GM12891 (cell line): ENCODE data around the gene EBF3.

ENCODE experiments used
- DNase-seq: peaks from one replicate; pipeline ENCODE4 v3.0.0; 2011; ENCODE audit warnings: low spot score; ENCODE audit not compliant: insufficient read length
- FAIRE-seq: peaks from 2 replicates; lab custom pipeline; 2011; peaks lifted over from hg19 to GRCh38; lab: Jason Lieb, UNC
- PAX5 ChIP-seq: IDR thresholded peaks from 2 replicates; pipeline ENCODE4 v1.6.1; 2011; ENCODE audit warnings: low read length, moderate library complexity, mild to moderate bottlenecking; ENCODE audit not compliant: insufficient read depth, severe bottlenecking
- POLR2A ChIP-seq: IDR thresholded peaks from 2 replicates; pipeline ENCODE4 v1.6.1; 2011; ENCODE audit warnings: low read depth, low read length, control low read depth
- POLR2AphosphoS5 ChIP-seq: IDR thresholded peaks from 2 replicates; pipeline ENCODE4 v1.6.1; 2011; ENCODE audit warnings: low read depth, low read length, control low read depth
- POU2F2 ChIP-seq: IDR thresholded peaks from 2 replicates; pipeline ENCODE4 v1.6.1; 2011; ENCODE audit warnings: low read depth, mild to moderate bottlenecking, control low read depth, low read length, moderate library complexity
- SPI1 ChIP-seq: IDR thresholded peaks from 2 replicates; pipeline ENCODE4 v1.6.1; 2011; ENCODE audit warnings: low read depth, low read length, control low read depth
- TAF1 ChIP-seq: IDR thresholded peaks from 2 replicates; pipeline ENCODE4 v1.6.1; 2011; ENCODE audit warnings: low read depth, low read length, control low read depth

Gene EBF3

DNA sequence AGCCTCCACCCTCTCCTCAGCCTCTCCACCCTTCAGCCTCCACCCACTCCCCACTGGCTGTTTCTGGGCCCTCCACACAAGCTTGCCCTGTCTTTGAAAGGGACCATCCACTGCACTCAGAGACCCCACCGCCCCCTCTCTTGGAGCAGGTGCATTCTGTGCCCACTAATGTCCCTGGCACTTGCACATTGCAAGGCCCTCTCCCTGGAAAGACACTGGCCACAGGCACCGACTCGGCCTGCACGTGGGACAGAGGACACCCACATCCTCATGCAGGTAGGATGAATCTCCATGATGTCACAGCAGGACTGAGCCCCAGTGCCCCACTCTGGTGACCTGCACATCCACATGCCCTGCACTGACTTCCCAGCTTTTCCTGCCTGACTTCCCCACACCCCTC is 36.8 kb upstream of the EBF3 start:
- DNase-seq (no peak), FAIRE-seq (no peak)
- TF ChIP-seq SPI1 = no peak
- TF ChIP-seq POLR2AphosphoS5 = no peak
- no peak for TF ChIP-seq POLR2A
- no peak for TF ChIP-seq TAF1
- TF ChIP-seq POU2F2 = no peak
- no peak for TF ChIP-seq PAX5

DNA sequence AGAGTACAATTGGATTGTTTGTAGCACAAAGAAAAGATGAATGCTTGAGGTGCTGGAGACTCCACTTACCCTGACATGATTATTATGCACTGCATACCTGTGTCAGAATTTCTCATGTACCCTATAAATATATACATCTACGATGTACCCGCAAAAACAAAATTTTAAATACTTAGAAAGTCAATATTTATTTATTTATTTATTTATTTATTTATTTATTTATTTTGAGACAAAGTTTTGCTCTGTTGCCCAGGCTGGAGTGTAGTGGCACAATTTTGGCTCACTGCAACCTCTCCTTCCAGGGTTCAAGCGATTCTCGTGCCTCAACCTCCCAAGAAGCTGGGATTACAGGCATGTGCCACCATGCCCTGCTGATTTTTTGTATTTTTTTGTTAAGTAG is 35.1 kb upstream of the EBF3 start:
- FAIRE-seq (no peak), DNase-seq (no peak)
- TF ChIP-seq POLR2A = no peak

DNA sequence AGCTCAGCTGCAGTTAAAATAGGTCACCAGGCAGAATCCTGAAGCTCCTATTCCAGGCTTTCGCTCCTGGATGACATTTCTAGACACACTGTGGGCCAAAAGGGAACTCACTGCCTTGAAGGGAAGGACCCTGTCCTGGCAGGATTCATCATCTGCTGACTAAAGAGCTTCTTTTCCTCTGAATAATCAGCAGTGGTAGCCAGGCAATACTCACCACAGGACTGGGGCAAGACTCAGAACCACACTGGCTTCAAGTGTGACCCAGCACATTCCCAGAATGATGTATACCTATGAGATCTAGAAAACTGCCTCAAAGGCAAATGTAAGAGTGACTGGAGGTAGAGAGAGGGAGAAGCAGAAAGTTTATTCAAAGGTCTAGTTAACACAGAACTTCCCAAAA is 29.5 kb upstream of the EBF3 start:
- FAIRE-seq (no peak), DNase-seq (no peak)
- no peak for TF ChIP-seq PAX5
- TF ChIP-seq POLR2AphosphoS5 = no peak
- no peak for TF ChIP-seq TAF1
- no peak for TF ChIP-seq POLR2A
- no peak for TF ChIP-seq POU2F2
- no peak for TF ChIP-seq SPI1

DNA sequence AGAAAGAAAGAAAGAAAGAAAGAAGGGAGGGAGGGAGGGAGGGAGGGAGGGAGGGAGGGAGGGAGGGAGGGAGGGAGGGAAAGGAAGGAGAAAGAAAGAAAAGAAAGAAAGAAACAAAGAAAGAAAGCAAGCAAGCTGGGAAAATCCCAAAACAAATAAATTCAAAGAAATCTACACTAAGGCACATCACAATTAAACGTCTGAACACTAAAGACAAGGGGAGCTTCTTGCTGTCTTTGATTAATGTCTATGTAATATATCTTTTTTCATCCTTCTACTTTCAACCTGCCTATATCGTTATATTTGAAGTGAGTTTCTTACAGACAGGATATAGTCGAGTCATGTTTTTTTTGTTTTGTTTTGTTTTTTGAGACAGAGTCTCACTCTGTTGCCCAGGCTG is 28.3 kb upstream of the EBF3 start:
- FAIRE-seq (no peak), DNase-seq (no peak)
- TF ChIP-seq TAF1 = no peak
- no peak for TF ChIP-seq PAX5

DNA sequence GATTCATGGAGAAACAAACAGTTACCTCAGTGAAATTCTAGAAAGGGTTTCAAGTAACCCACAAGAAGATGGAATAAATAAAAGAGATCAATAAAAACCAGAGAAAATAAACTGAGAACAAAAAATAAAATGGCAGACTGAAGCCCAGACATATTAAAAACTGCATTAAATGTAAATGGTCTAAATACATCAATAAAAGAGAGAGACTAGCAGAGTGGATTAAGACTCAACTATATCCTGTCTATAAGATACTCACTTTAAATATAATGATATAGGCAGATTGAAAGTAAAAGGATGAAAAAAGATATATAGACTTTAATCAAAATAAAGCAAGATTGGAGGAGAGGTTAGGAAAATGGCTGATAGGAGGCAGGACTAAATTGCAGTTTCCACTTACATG is 18.8 kb upstream of the EBF3 start:
- no peak for FAIRE-seq
- no peak for DNase-seq
- TF ChIP-seq POLR2A (no peak), POU2F2 (no peak), SPI1 (no peak), TAF1 (no peak), PAX5 (no peak), POLR2AphosphoS5 (no peak)

DNA sequence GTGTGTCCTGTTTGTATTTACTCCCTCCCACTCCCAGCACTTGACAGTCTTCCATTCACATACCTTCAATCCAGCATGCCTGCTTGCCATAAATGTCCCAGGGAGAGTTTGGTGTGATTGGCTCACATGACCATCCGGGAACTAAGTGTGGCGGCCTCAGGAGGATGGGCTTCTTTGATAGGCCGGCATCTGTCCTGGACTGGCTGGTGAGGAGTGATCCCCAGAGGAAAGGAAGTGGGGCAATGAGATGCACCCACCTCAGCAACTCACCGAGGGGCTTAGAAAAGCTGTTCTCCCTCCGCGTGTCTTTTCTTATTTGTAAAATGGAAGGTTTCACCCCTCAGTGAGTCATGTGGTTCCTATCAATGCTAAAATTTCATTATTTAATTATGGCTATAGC is 14.9 kb upstream of the EBF3 start:
- no peak for FAIRE-seq
- DNase-seq = no peak
- TF ChIP-seq POU2F2 (no peak), POLR2AphosphoS5 (no peak), POLR2A (no peak), TAF1 (no peak), PAX5 (no peak), SPI1 (no peak)

DNA sequence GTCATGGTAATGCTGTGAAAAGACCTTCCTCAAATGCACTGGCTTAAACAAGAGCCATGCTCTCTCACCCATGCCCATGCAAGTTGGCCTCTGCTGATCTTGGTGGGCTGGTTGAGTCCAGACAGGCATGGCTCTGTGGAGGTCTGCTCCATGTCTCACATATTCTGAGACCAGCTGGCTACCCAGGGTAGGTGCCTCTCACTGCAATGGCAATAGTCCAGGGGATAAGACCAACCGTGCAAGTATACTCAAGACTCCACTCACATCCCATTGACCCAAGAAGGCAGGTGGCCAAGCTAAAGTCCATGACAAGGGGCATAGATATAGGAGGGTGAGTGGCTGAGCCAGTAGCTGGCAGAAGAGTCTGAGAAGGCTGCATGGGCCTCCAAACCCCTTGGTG is 14.2 kb upstream of the EBF3 start:
- DNase-seq = no peak
- no peak for TF ChIP-seq PAX5
- TF ChIP-seq POLR2A = no peak
- TF ChIP-seq POU2F2 = no peak
- TF ChIP-seq POLR2AphosphoS5 = no peak
- no peak for TF ChIP-seq SPI1
- no peak for TF ChIP-seq TAF1
- no peak for FAIRE-seq

DNA sequence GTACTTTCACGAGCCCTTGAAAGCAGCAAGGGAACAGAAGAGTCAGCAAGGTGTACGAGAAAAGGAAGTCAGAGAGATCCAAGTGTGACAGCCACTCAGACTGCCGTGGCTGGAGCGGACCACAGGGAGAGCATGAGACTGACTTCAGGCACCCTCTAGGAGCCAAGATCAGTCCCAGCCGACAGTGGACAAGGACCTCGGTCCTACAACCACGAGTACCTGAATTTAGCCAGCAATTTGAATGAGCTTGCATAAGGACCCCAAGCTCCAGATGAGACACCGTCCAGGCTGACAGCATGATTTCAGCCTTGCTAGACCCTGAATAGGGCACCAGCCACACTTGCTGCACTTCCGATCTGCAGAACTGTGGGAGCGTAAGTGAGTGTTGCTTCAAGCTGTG is 13.7 kb upstream of the EBF3 start:
- no peak for DNase-seq
- no peak for FAIRE-seq
- TF ChIP-seq POLR2AphosphoS5 = no peak
- no peak for TF ChIP-seq PAX5
- TF ChIP-seq POLR2A = no peak
- TF ChIP-seq POU2F2 = no peak

DNA sequence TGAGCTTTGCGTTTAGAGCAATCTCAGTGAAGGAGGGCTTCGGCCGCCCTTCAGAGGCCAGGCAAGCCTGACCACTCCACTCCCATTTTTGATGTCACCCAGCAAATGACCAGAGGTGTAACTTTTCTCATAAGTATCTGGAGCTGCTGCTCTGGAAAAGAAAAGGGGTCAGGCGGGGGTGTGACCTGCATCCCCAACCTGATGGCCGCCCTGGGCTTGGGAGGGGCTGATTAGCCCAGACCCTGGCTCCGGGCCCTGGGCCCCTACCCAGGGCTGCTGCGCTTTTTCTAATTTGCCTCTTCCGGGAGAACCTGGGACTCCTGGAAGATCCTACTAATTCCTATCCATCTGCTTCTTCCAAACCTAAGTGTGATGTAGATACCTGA is 9.6 kb upstream of the EBF3 start:
- no peak for DNase-seq
- no peak for FAIRE-seq
- TF ChIP-seq SPI1 = no peak

DNA sequence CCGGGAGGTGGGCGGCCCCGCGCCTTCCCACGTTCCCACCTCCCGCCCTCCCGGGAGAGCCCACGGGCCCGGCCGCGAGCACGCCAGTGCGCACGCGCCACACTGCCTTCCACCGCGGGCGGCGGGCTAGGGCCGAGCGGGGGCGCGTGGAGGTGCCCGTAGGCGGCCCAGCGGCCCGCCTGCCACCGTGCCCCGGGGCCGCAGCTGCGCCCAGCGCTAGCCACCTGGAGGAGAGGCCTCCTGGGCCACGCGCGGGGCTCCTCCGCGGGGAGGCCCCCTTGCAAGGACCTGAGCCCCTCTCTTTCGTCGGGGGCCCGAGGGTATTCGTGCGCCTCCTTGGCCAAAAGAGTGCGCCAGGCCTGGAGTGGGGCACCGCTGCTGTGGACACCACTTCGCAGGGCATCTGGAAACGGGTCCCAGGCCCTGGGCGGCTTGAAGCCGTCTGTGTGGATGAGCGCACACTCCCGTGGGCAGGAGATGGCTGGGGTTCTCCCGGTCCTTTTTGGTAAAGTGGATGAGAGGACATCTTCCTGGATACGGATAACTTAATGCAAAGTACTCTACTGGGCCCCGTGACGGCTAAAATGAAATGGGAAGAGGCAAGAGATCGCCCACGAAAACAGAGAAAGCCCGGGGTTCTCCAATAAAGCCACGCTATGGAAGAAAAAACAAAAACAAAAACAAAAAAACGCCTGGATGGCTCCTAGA is 9.0 kb upstream of the EBF3 start:
- FAIRE-seq (no peak), DNase-seq (no peak)
- TF ChIP-seq POLR2AphosphoS5 (no peak), POU2F2 (no peak), POLR2A (no peak), TAF1 (no peak), SPI1 (no peak), PAX5 (no peak)

DNA sequence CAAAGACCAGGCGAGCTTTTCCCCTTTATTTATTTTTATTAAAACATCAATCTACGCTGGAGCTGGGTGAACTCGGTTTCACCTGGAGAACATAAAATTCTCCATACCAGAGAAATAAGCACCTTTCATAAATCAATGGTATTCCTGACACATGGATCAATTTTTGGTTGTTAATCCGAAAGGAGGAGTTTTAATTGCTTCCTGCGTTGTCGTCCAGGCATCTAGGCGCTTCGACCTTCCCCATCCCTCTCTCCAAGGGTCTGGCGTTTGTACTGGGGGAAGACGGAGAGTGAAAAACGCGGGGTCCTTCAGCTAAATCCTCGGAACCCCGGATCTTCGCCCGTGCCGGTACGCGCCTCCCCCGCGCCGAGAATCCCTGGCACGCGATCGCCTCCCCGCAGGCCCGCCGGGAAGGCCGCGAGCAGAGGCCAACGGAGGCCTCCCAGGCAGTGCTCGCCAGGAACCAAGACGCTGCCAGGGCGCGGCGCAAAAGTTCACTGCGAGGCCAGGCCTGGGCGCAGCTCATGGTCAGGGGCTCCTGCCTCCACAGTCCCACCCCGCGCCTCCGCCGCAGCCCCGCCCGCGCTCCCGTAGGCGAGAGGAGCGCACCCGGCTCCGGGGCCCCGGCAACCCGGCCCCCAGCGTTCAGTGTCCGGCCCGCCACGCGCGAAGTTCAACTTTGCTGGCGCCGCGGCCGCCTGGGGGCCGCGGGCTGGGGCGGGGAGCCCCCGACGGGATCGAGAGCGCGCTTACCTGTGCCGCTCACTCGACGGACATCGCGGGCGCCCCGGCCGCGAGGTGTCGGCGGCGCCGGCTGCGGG is 8.3 kb upstream of the EBF3 start:
- FAIRE-seq (no peak), DNase-seq (no peak)
- no peak for TF ChIP-seq SPI1
- no peak for TF ChIP-seq PAX5
- TF ChIP-seq POLR2AphosphoS5 = no peak
- TF ChIP-seq POLR2A = no peak
- no peak for TF ChIP-seq TAF1
- TF ChIP-seq POU2F2 = no peak
